Neuronal stem cell (in vitro differentiated cells): ENCODE measurements around the gene MAP3K14.

Experiments
- DNase-seq: peaks from one replicate; pipeline ENCODE4 v3.0.0-alpha.2; 2013; ENCODE audit warnings: low spot score
- H2AFZ ChIP-seq: one replicate; pipeline ENCODE4 v1.6.1; 2013; ENCODE audit warnings: mild to moderate bottlenecking, low read length, inconsistent platforms
- H2AK5ac ChIP-seq: 2 replicates; pipeline ENCODE4 v1.6.1; 2013; ENCODE audit warnings: low read depth, mild to moderate bottlenecking, inconsistent platforms, low read length, moderate library complexity, mixed read lengths
- H2BK120ac ChIP-seq: 2 replicates; pipeline ENCODE4 v1.6.1; 2013; ENCODE audit warnings: low read depth, mild to moderate bottlenecking, inconsistent platforms, low read length, moderate library complexity, mixed read lengths
- H2BK12ac ChIP-seq: one replicate; pipeline ENCODE4 v1.6.1; 2013; ENCODE audit warnings: low read length, inconsistent platforms
- H2BK15ac ChIP-seq: 2 replicates; pipeline ENCODE4 v1.6.1; 2013; ENCODE audit warnings: mild to moderate bottlenecking, low read length, inconsistent platforms, mixed read lengths
- H2BK5ac ChIP-seq: one replicate; pipeline ENCODE4 v1.6.1; 2013; ENCODE audit warnings: inconsistent platforms, mild to moderate bottlenecking, low read length, moderate library complexity
- H3K14ac ChIP-seq: one replicate; pipeline ENCODE4 v1.6.1; 2013; ENCODE audit warnings: low read length, inconsistent platforms
- H3K18ac ChIP-seq: 2 replicates; pipeline ENCODE4 v1.6.1; 2013; ENCODE audit warnings: low read length, inconsistent platforms
- H3K23ac ChIP-seq: 2 replicates; pipeline ENCODE4 v1.6.1; 2013; ENCODE audit warnings: low read depth, mild to moderate bottlenecking, mixed read lengths, low read length, inconsistent platforms; ENCODE audit not compliant: poor library complexity
- H3K27ac ChIP-seq: replicated peaks from 3 replicates; pipeline ENCODE4 v1.5.1; 2013; ENCODE audit warnings: low read length, inconsistent platforms
- H3K27me3 ChIP-seq, 3 experiments: 2 replicates each; pipeline ENCODE4 v1.6.1; 2013; ENCODE audit warnings: low read length in 3 of 3, mild to moderate bottlenecking in 2 of 3, inconsistent platforms in 1 of 3, low read depth in 1 of 3, mixed read lengths in 1 of 3, moderate library complexity in 1 of 3; ENCODE audit not compliant: control insufficient read depth in 3 of 3, insufficient read depth in 3 of 3
- H3K36me3 ChIP-seq, 2 donors: replicated peaks in 1 of 2; 2 replicates each; pipeline ENCODE4 v1.6.1; 2013; ENCODE audit warnings: low read length in 2 of 2; ENCODE audit not compliant: control insufficient read depth in 2 of 2, insufficient read depth in 2 of 2
- H3K4ac ChIP-seq: 2 replicates; pipeline ENCODE4 v1.6.1; 2013; ENCODE audit warnings: inconsistent platforms, mild to moderate bottlenecking, low read length, moderate library complexity
- H3K4me1 ChIP-seq, 2 donors: 1 replicate in 1 of 2; 2 replicates in 1 of 2; pipeline ENCODE4 v1.6.1; 2013; ENCODE audit warnings: low read length in 2 of 2, low read depth in 1 of 2; ENCODE audit not compliant: control insufficient read depth in 2 of 2, insufficient read depth in 1 of 2
- H3K4me2 ChIP-seq: one replicate; pipeline ENCODE4 v1.6.1; 2013; ENCODE audit warnings: mild to moderate bottlenecking, low read length, inconsistent platforms; ENCODE audit not compliant: insufficient read depth, poor library complexity, severe bottlenecking
- H3K4me3 ChIP-seq, 2 donors: 2 replicates each; pipeline ENCODE4 v1.5.1; 2013; ENCODE audit warnings: low read length in 2 of 2, mild to moderate bottlenecking in 2 of 2, inconsistent platforms in 1 of 2, moderate library complexity in 1 of 2
- H3K79me1 ChIP-seq: one replicate; pipeline ENCODE4 v1.6.1; 2013; ENCODE audit warnings: low read depth, mild to moderate bottlenecking, inconsistent platforms, low read length, moderate library complexity
- H3K9ac ChIP-seq: one replicate; pipeline ENCODE4 v1.6.1; 2013; ENCODE audit warnings: mild to moderate bottlenecking, low read depth, low read length, inconsistent platforms; ENCODE audit not compliant: poor library complexity
- H3K9me3 ChIP-seq, 2 donors: replicated peaks in 1 of 2; 2 replicates each; pipeline versions ENCODE3 to v1.6.1; 2013; ENCODE audit warnings: low read length in 2 of 2, mild to moderate bottlenecking in 2 of 2, inconsistent platforms in 1 of 2, low read depth in 1 of 2, mixed read lengths in 1 of 2, moderate library complexity in 1 of 2; ENCODE audit not compliant: control insufficient read depth in 2 of 2, insufficient read depth in 1 of 2
- H4K8ac ChIP-seq: one replicate; pipeline ENCODE4 v1.6.1; 2013; ENCODE audit warnings: low read depth, mild to moderate bottlenecking, inconsistent platforms, low read length, moderate library complexity
- H4K91ac ChIP-seq: one replicate; pipeline ENCODE4 v1.6.1; 2013; ENCODE audit warnings: low read length, low read depth, mild to moderate bottlenecking, inconsistent platforms; ENCODE audit not compliant: poor library complexity
- WGBS, 2 donors: extraction: QIAGEN DNeasy Blood & Tissue Kit; methylation state at CpG; one replicate each; pipeline ENCODE4 v1.1.7; 2013; ENCODE audit warnings: missing lambda C conversion rate in 2 of 2, mixed read lengths in 1 of 2; ENCODE audit not compliant: insufficient read length in 2 of 2, insufficient replicate concordance in 1 of 2; ENCODE audit errors: extremely low coverage in 2 of 2; 5-methylcytosine and 5-hydroxymethylcytosine counted together

MAP3K14 gene

DNA sequence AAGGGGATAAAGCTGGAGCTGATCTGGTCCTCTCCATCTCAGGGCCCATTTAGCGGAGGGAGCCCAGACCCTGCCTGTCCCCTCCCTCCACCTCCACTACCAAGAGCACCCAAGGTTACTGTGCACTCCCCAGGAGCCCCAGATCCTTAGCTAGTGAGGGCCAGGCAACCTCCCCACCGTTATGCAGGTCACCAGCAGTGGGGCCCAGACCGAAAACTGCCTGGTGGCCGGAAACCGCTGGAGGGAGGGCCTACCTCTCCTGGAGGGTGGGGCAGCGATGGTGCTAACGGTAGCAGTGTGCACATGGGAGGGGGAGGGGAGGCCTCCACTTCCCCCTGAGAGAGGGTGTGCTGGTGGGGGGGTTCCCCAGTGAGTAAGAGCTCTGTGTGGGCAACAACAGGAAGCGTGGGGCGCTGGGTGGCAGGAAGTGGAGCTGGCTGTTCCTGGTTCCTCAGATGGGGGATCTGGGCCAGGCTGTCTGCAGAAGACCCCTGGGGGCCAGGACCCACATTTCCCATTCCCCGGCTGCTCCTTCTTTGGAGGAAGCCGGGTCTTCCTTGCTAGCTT is 90.8 kb downstream of the MAP3K14 start:
- no peak overlapping the region for H3K27ac ChIP-seq
- H3K23ac ChIP-seq: peak overlapping the region; percentile 37
- no peak overlapping the region for H3K4ac ChIP-seq
- H4K8ac ChIP-seq: no peak overlapping the region
- no peak overlapping the region for H3K4me2 ChIP-seq
- H2BK15ac ChIP-seq: peak overlapping the region; percentile 5
- DNase-seq: no peak
- H3K79me1 ChIP-seq: peaks cover 1% of the 10 kb centered on the region
- no peak overlapping the region for H2BK120ac ChIP-seq
- no peak overlapping the region for H2BK5ac ChIP-seq
- H2BK12ac ChIP-seq: no peak overlapping the region
- no peak overlapping the region for H4K91ac ChIP-seq
- no peak overlapping the region for H3K9ac ChIP-seq
- no peaks in the 10 kb centered on the region for H3K9me3 ChIP-seq
- peaks cover 7 to 15% of the 10 kb centered on the region in 2 donors for H3K4me1 ChIP-seq
- no CpG with 5 or more reads among the region's 11 CpGs for WGBS, 2 donors
- H3K14ac ChIP-seq: no peak overlapping the region
- no peak overlapping the region for H2AFZ ChIP-seq
- H2AK5ac ChIP-seq: peak overlapping the region; percentile 8
- peak overlapping the region; percentile 33 for H3K18ac ChIP-seq
- peaks cover 9 to 97% (median 38%) of the 10 kb centered on the region in 3 experiments for H3K27me3 ChIP-seq
- H3K36me3 ChIP-seq: no peaks in the 10 kb centered on the region
- H3K4me3 ChIP-seq: no peak overlapping the region

DNA sequence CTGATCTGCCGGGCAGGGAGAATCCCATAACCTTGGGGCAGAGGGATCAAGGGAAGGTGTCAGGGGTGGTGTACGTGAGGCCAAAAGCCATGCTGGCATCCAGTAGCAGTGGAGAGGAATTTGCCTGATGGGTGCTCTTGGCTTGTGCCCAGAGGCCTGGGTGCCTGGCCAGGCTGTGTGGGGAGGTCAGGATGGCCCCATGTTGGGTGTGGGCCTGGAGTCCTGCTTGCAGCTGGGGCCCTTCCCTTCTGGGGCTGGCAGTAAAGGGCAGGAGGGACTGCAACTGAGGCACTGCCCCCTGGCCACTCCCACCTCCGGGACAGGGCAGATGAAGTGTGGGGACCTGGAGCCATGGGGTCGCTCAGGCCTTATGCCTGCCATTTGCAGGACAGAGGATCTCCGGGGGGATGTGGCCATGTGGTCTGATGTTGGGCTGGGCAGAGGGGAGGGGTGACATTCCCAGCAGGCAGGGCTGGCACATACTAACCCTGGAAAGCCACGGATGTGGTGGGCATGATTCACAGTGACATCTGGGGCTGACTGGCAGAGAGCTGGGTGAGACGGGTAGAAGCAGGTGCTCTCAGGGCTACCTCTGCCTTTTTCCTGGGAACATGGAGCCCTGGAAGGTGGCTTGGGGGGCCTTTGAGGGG is 91.6 kb downstream of the MAP3K14 start:
- H3K14ac ChIP-seq: no peak overlapping the region
- no peaks in the 10 kb centered on the region for H3K9me3 ChIP-seq
- H2AFZ ChIP-seq: no peak overlapping the region
- H3K4me2 ChIP-seq: no peak overlapping the region
- H3K4ac ChIP-seq: no peak overlapping the region
- H3K27ac ChIP-seq: no peak overlapping the region
- peaks cover 15 to 97% (median 46%) of the 10 kb centered on the region in 3 experiments for H3K27me3 ChIP-seq
- no peak overlapping the region for H2BK5ac ChIP-seq
- no peak overlapping the region for H2BK12ac ChIP-seq
- no CpG with 5 or more reads among the region's 7 CpGs for WGBS, 2 donors
- H3K18ac ChIP-seq: peak overlapping the region; percentile 65
- no peak for DNase-seq
- peaks cover 1% of the 10 kb centered on the region for H3K79me1 ChIP-seq
- no peak overlapping the region for H3K4me3 ChIP-seq
- H3K36me3 ChIP-seq: no peaks in the 10 kb centered on the region
- H3K23ac ChIP-seq: no peak overlapping the region
- H2BK120ac ChIP-seq: no peak overlapping the region
- H3K9ac ChIP-seq: peak overlapping the region; percentile 9
- no peak overlapping the region for H2BK15ac ChIP-seq
- H4K8ac ChIP-seq: no peak overlapping the region
- peaks cover 7 to 13% of the 10 kb centered on the region in 2 donors for H3K4me1 ChIP-seq
- peak overlapping the region; percentile 34 for H2AK5ac ChIP-seq
- no peak overlapping the region for H4K91ac ChIP-seq

GRCh38 chr17:45224671-45225050 is 92.2 kb downstream of the MAP3K14 start:
- H2BK15ac ChIP-seq: no peak overlapping the region
- H2BK12ac ChIP-seq: no peak overlapping the region
- no peak for DNase-seq
- H4K8ac ChIP-seq: no peak overlapping the region
- H3K79me1 ChIP-seq: peaks cover 1% of the 10 kb centered on the region
- H3K27me3 ChIP-seq: peaks cover 15 to 97% (median 50%) of the 10 kb centered on the region in 3 experiments
- H3K9ac ChIP-seq: no peak overlapping the region
- no peaks in the 10 kb centered on the region for H3K36me3 ChIP-seq
- no peak overlapping the region for H4K91ac ChIP-seq
- no peak overlapping the region for H3K14ac ChIP-seq
- no peak overlapping the region for H3K27ac ChIP-seq
- no CpG with 5 or more reads among the region's 9 CpGs for WGBS, 2 donors
- no peak overlapping the region for H3K4me2 ChIP-seq
- H2AFZ ChIP-seq: no peak overlapping the region
- no peak overlapping the region for H3K4me3 ChIP-seq
- H3K4ac ChIP-seq: no peak overlapping the region
- H3K9me3 ChIP-seq: no peaks in the 10 kb centered on the region
- no peak overlapping the region for H2BK120ac ChIP-seq
- no peak overlapping the region for H3K23ac ChIP-seq
- peaks cover 7 to 11% of the 10 kb centered on the region in 2 donors for H3K4me1 ChIP-seq
- H3K18ac ChIP-seq: peak overlapping the region; percentile 2
- no peak overlapping the region for H2BK5ac ChIP-seq
- H2AK5ac ChIP-seq: no peak overlapping the region
